BLaER1 (cell line): Measurements from ENCODE around the gene BTBD17.

Source experiments
- H3K27ac ChIP-seq: shearing (Covaris generic); formaldehyde crosslinking; 2 replicates; pipeline ENCODE4 v1.8.1; 2022
- H3K27me3 ChIP-seq: shearing (Covaris generic); formaldehyde crosslinking; 2 replicates; pipeline ENCODE4 v1.8.1; 2022
- H3K36me3 ChIP-seq: shearing (Covaris generic); formaldehyde crosslinking; 2 replicates; pipeline ENCODE4 v1.8.1; 2022
- H3K4me1 ChIP-seq: shearing (Covaris generic); formaldehyde crosslinking; 2 replicates; pipeline ENCODE4 v1.8.1; 2022
- H3K4me2 ChIP-seq: shearing (Covaris generic); formaldehyde crosslinking; 2 replicates; pipeline ENCODE4 v1.8.1; 2022
- H3K4me3 ChIP-seq: shearing (Covaris generic); formaldehyde crosslinking; 2 replicates; pipeline ENCODE4 v1.8.1; 2022
- H3K9ac ChIP-seq: shearing (Covaris generic); formaldehyde crosslinking; 2 replicates; pipeline ENCODE4 v1.8.1; 2022
- H3K9me3 ChIP-seq: shearing (Covaris generic); formaldehyde crosslinking; 2 replicates; pipeline ENCODE4 v1.8.1; 2022
- H4K20me1 ChIP-seq: shearing (Covaris generic); formaldehyde crosslinking; 2 replicates; pipeline ENCODE4 v1.8.1; 2022
- Cebpa-rat ChIP-seq: shearing (Covaris generic); IDR thresholded peaks from 2 replicates; pipeline ENCODE4 v1.8.1; 2022

Gene BTBD17

GRCh38 chr17:74342224-74342623 is 19.4 kb downstream of the BTBD17 start:
- no peak for TF ChIP-seq Cebpa-rat
- Histone ChIP-seq H3K4me2 (peak overlapping the region; percentile 77), H3K9ac (no peak overlapping the region), H4K20me1 (no peaks in the 10 kb centered on the region), H3K4me3 (no peak overlapping the region), H3K27ac (no peak overlapping the region), H3K9me3 (no peaks in the 10 kb centered on the region), H3K36me3 (no peaks in the 10 kb centered on the region), H3K27me3 (no peaks in the 10 kb centered on the region), H3K4me1 (peaks cover 55% of the 10 kb centered on the region)

- H3K9me3 ChIP-seq, result no peaks in the 10 kb centered on the region
- no peak for TF ChIP-seq Cebpa-rat
- H3K4me3 ChIP-seq, result no peak overlapping the region
- peak overlapping the region; percentile 77 for H3K4me2 ChIP-seq
- no peaks in the 10 kb centered on the region for H3K27me3 ChIP-seq
- H3K36me3 ChIP-seq, result no peaks in the 10 kb centered on the region
- H3K27ac ChIP-seq, result peak overlapping the region; percentile 53; the same call in 1 of the 2 replicates
- no peaks in the 10 kb centered on the region for H4K20me1 ChIP-seq
- no peak overlapping the region for H3K9ac ChIP-seq
- peaks cover 55% of the 10 kb centered on the region for H3K4me1 ChIP-seq
Measured at GRCh38 chr17:74340470-74341023, 21.1 kb downstream of the BTBD17 start.

- H4K20me1 ChIP-seq, result no peaks in the 10 kb centered on the region
- no peak overlapping the region for H3K4me3 ChIP-seq
- peaks cover 55% of the 10 kb centered on the region for H3K4me1 ChIP-seq
- peak overlapping the region; percentile 77 for H3K4me2 ChIP-seq
- H3K27me3 ChIP-seq, result no peaks in the 10 kb centered on the region
- no peak for TF ChIP-seq Cebpa-rat
- peak overlapping the region; percentile 53 for H3K27ac ChIP-seq
- H3K36me3 ChIP-seq, result no peaks in the 10 kb centered on the region
- no peak overlapping the region for H3K9ac ChIP-seq
- H3K9me3 ChIP-seq, result no peaks in the 10 kb centered on the region
Measured at GRCh38 chr17:74339537-74340195, 22.0 kb downstream of the BTBD17 start.

GRCh38 chr17:74337834-74338500 is 23.7 kb downstream of the BTBD17 start:
- H3K4me2 ChIP-seq, result no peak overlapping the region
- H3K27me3 ChIP-seq, result no peaks in the 10 kb centered on the region
- H4K20me1 ChIP-seq, result no peaks in the 10 kb centered on the region
- H3K9me3 ChIP-seq, result no peaks in the 10 kb centered on the region
- H3K27ac ChIP-seq, result no peak overlapping the region
- no peaks in the 10 kb centered on the region for H3K36me3 ChIP-seq
- TF ChIP-seq Cebpa-rat, result no peak
- no peak overlapping the region for H3K4me3 ChIP-seq
- peaks cover 47% of the 10 kb centered on the region for H3K4me1 ChIP-seq
- no peak overlapping the region for H3K9ac ChIP-seq

GRCh38 chr17:74336307-74336706 is 25.4 kb downstream of the BTBD17 start:
- H3K4me3 ChIP-seq, result no peak overlapping the region
- no peaks in the 10 kb centered on the region for H4K20me1 ChIP-seq
- no peak overlapping the region for H3K9ac ChIP-seq
- no peaks in the 10 kb centered on the region for H3K36me3 ChIP-seq
- no peak overlapping the region for H3K4me2 ChIP-seq
- peaks cover 41% of the 10 kb centered on the region for H3K4me1 ChIP-seq
- TF ChIP-seq Cebpa-rat, result no peak
- H3K27ac ChIP-seq, result no peak overlapping the region
- H3K9me3 ChIP-seq, result no peaks in the 10 kb centered on the region
- no peaks in the 10 kb centered on the region for H3K27me3 ChIP-seq

GRCh38 chr17:74335529-74336062 is 26.1 kb downstream of the BTBD17 start:
- TF ChIP-seq Cebpa-rat, result no peak
- H3K9me3 ChIP-seq, result no peaks in the 10 kb centered on the region
- no peak overlapping the region for H3K27ac ChIP-seq
- H4K20me1 ChIP-seq, result no peaks in the 10 kb centered on the region
- peaks cover 36% of the 10 kb centered on the region for H3K4me1 ChIP-seq
- no peaks in the 10 kb centered on the region for H3K36me3 ChIP-seq
- H3K27me3 ChIP-seq, result no peaks in the 10 kb centered on the region
- no peak overlapping the region for H3K4me3 ChIP-seq
- no peak overlapping the region for H3K4me2 ChIP-seq
- H3K9ac ChIP-seq, result no peak overlapping the region

- Histone ChIP-seq H3K9ac (no peak overlapping the region), H3K4me2 (no peak overlapping the region)
- TF ChIP-seq Cebpa-rat, result no peak
Measured at GRCh38 chr17:74334393-74335039, 27.2 kb downstream of the BTBD17 start.

GRCh38 chr17:74332763-74333283 is 28.8 kb downstream of the BTBD17 start:
- TF ChIP-seq Cebpa-rat, result no peak
- Histone ChIP-seq H3K36me3 (no peaks in the 10 kb centered on the region), H3K27me3 (no peaks in the 10 kb centered on the region), H4K20me1 (no peaks in the 10 kb centered on the region), H3K9ac (no peak overlapping the region), H3K27ac (no peak overlapping the region), H3K4me3 (no peak overlapping the region), H3K4me1 (peaks cover 43% of the 10 kb centered on the region), H3K9me3 (no peaks in the 10 kb centered on the region), H3K4me2 (peak overlapping the region; percentile 68)

More at GRCh38 chr17:74334393-74335039, 27.2 kb downstream of the BTBD17 start:
- no peak overlapping the region for H3K4me3 ChIP-seq
- peaks cover 36% of the 10 kb centered on the region for H3K4me1 ChIP-seq
- no peaks in the 10 kb centered on the region for H4K20me1 ChIP-seq
- H3K36me3 ChIP-seq, result no peaks in the 10 kb centered on the region
- no peaks in the 10 kb centered on the region for H3K27me3 ChIP-seq
- H3K9me3 ChIP-seq, result no peaks in the 10 kb centered on the region
- no peak overlapping the region for H3K27ac ChIP-seq

- H3K27me3 ChIP-seq, result no peaks in the 10 kb centered on the region
- no peaks in the 10 kb centered on the region for H3K36me3 ChIP-seq
- no peak overlapping the region for H3K9ac ChIP-seq
- no peaks in the 10 kb centered on the region for H3K9me3 ChIP-seq
- H3K27ac ChIP-seq, result no peak overlapping the region
- peaks cover 50% of the 10 kb centered on the region for H3K4me1 ChIP-seq
- peak overlapping the region; percentile 68 for H3K4me2 ChIP-seq
- no peaks in the 10 kb centered on the region for H4K20me1 ChIP-seq
- no peak for TF ChIP-seq Cebpa-rat
- H3K4me3 ChIP-seq, result no peak overlapping the region
Measured at GRCh38 chr17:74332017-74332650, 29.5 kb downstream of the BTBD17 start.
